Measurements from ENCODE around the gene CD226.

CD226 gene

DNA sequence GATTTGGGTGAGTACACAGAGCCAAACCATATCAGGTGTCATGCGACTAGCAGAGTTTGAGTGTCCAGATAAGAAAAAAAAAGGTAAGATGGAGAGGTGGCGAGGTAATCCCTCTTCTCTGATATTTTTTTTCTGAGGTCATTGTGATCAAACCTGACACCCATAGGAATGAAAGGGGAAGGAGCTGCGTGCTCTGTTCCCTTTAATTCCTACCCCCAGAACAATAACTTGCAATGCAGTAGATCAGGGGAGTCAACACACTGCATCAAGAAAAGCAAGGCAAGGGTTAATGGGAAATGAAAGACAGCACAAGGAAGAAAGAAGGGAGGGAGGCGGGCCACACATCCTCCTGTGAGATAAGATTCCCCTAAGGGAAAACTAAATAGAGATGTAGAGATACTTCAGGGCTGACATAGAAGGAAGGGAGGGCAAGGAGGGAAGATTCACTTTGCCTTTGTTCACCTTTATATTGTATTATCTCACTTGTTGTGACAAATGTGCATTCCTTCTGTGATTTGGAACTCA lies 132.8 kb downstream of the CD226 start:
- DNase-seq (ENCODE audit: low spot score) = no peak

GRCh38 chr18:69813559-69813958 lies 134.1 kb downstream of the CD226 start:
- no peak for DNase-seq (ENCODE audit: low spot score)

DNA sequence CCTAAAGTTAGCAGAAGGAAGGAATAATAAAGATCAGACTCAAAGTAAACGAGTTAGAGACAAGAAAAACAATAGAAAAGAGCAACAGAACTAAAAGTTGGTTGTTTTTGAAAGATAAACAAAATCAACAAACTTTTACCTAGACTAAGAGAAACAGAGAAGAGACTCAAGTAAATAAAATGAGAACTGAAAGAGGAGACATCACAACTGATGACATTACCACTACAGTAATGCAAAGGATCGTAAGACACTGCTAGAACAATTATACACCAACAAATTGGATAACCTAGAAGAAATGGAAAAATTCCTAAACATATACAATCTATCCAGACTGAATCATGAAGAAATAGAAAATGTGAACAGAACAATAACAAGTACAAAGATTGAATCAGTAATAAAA lies 139.3 kb downstream of the CD226 start:
- DNase-seq (ENCODE audit: low spot score) = no peak

- DNase-seq (ENCODE audit: low spot score) = no peak
Observed at GRCh38 chr18:69804776-69805501, 142.7 kb downstream of the CD226 start.
